Measurements from ENCODE around the gene MSLN. TPM values are rescaled to one million over a fixed set of nuclear protein-coding genes. Genes with fewer than 3 reads are reported as not detected.

The MSLN gene
- total and polyA plus RNA-seq, 2 of the 8 experiments (the other 6 are each of a cell fraction or from before 2014, with no cell fraction given): 0.28 to 0.50 TPM

GRCh38 chr16:725463-726187, 34.9 kb upstream of the MSLN start:
- Histone ChIP-seq H3K79me2 (ENCODE audit: control insufficient read depth in 1 of 2, insufficient read depth in 2 of 2, low read length in 2 of 2) (no peaks in the 10 kb centered on the region), H2AFZ (ENCODE audit: low read length) (no peak overlapping the region), H3K27ac (ENCODE audit: low read depth, low read length) (no peak overlapping the region), H4K8ac (ENCODE audit: extremely low read depth, insufficient read depth, low read length) (peak overlapping the region; percentile 57), H3K4me1 (replicated peaks in 1 of 4; ENCODE audit: control insufficient read depth in 3 of 4, insufficient read depth in 4 of 4, low read length in 3 of 4) (peaks cover 0 to 14% (median 8%) of the 10 kb centered on the region in 4 experiments; a peak in 5 of 7 replicates), H3K23ac (ENCODE audit: insufficient read length) (no peak overlapping the region), H3K4me2 (ENCODE audit: insufficient read depth in 1 of 2, low read depth in 2 of 2, low read length in 2 of 2) (peak overlapping the region; percentile 81 to 93; a peak in 3 of 4 replicates), H2BK15ac (ENCODE audit: low read length) (0 out of 2 replicates have a peak overlapping the region, but pooled peaks have one; percentile 46), H3K36me3 (ENCODE audit: control insufficient read depth in 2 of 4, insufficient read depth in 4 of 4, low read length in 3 of 4) (peaks cover 0 to 6% (median 0%) of the 10 kb centered on the region in 4 experiments; a peak in 1 of 8 replicates), H3K27me3 (replicated peaks in 1 of 4; ENCODE audit: control insufficient read depth in 3 of 4, extremely low read depth in 1 of 4, insufficient read depth in 3 of 4, low read length in 3 of 4) (peaks cover 0 to 16% (median 5%) of the 10 kb centered on the region in 4 experiments; a peak in 4 of 7 replicates), H3K56ac (replicated peaks; ENCODE audit: insufficient read length, low read depth, low read length) (no peak overlapping the region), H3K9me3 (ENCODE audit: insufficient read depth in 2 of 2, low read depth in 1 of 2, low read length in 1 of 2) (no peaks in the 10 kb centered on the region; a peak in 1 of 4 replicates), H2BK12ac (ENCODE audit: low read depth, low read length) (no peak overlapping the region), H3K14ac (ENCODE audit: insufficient read length) (no peak overlapping the region), H3K4me3 (ENCODE audit: extremely low read depth in 1 of 4, insufficient read depth in 2 of 4, low read depth in 3 of 4, low read length in 4 of 4) (peak overlapping the region in 3 of 4 experiments; percentile 45 to 83 (median 56); a peak in 4 of 8 replicates), H3K79me1 (ENCODE audit: low read depth, low read length) (no peaks in the 10 kb centered on the region), H2BK120ac (replicated peaks; ENCODE audit: low read depth, low read length) (no peak overlapping the region), H2AK5ac (ENCODE audit: low read depth, low read length) (no peak overlapping the region), H3K18ac (ENCODE audit: extremely low read depth, low read length) (no peak overlapping the region), H3K4ac (replicated peaks; ENCODE audit: insufficient read length, low read depth, low read length) (peak overlapping the region; percentile 51), H3K9ac (replicated peaks in 1 of 4; ENCODE audit: extremely low read depth in 1 of 4, low read depth in 3 of 4, low read length in 3 of 4) (no peak overlapping the region), H2BK5ac (ENCODE audit: low read depth, low read length) (no peak overlapping the region), H4K20me1 (replicated peaks in 1 of 2; ENCODE audit: control insufficient read depth in 1 of 2, insufficient read depth in 2 of 2, low read length in 2 of 2) (peaks cover 3 to 11% of the 10 kb centered on the region in 2 experiments), H3K23me2 (ENCODE audit: low read depth, low read length) (peaks cover 22% of the 10 kb centered on the region; the same call in 1 of the 2 replicates), H4K91ac (replicated peaks; ENCODE audit: insufficient read length, low read length) (no peak overlapping the region), H4K5ac (ENCODE audit: insufficient read length, low read depth, low read length) (no peak overlapping the region), H2BK20ac (ENCODE audit: low read length) (no peak overlapping the region)
- DNase-seq (ENCODE audit: low read depth in 1 of 2, low spot score in 2 of 2) (no peak), FAIRE-seq (no peak)
- CTCF ChIA-PET (ENCODE audit: partially characterized antibody): interaction anchor here (0.5 to 35.8 kb wide), 6 partner anchors 9 to 330 kb away, joined by 3 to 977 read pairs (median 214); partner anchors contain the start of genes ANTKMT, CCDC78, CHTF18 and CIAO3
- 80% methylated on average over 21 of the region's 23 CpGs; no CpG with 5 or more reads in 1 of the 2 experiments for WGBS, 2 experiments (ENCODE audit: extremely low coverage in 1 of 2, insufficient coverage in 1 of 2, insufficient read length in 1 of 2, insufficient replicate concordance in 2 of 2, low coverage in 1 of 2, low lambda C conversion rate in 2 of 2, missing lambda C conversion rate in 1 of 2)
- TF ChIP-seq TAF1 (IDR thresholded peaks at IDR 0.05; ENCODE audit: low read depth, low read length) (no peak), EGR1 (IDR thresholded peaks at IDR 0.05; ENCODE audit: borderline replicate concordance, low read depth, low read length) (no peak), BCL11A (IDR thresholded peaks at IDR 0.05; ENCODE audit: low read depth in 2 of 2, low read length in 2 of 2) (no peak), CEBPB (IDR thresholded peaks at IDR 0.05; ENCODE audit: low read depth, low read length) (no peak), GTF2F1 (IDR thresholded peaks at IDR 0.05; ENCODE audit: borderline replicate concordance, low read depth, low read length) (no peak), SIX5 (IDR thresholded peaks at IDR 0.05; ENCODE audit: low read depth, low read length) (no peak)
- POLR2A ChIA-PET (ENCODE audit: partially characterized antibody): interaction anchor here (0.8 to 23.0 kb wide), 17 partner anchors 1 to 78 kb away, joined by 3 to 353 read pairs (median 6); partner anchors contain the start of genes ANTKMT, CCDC78, CHTF18 and CIAO3
